GM12874 (cell line): Measurements from ENCODE around the gene GRM8.

ENCODE experiments used
- CTCF ChIP-seq: IDR thresholded peaks from 2 replicates; pipeline ENCODE4 v1.5.1; 2011; ENCODE audit warnings: low read depth, mild to moderate bottlenecking, control low read depth, low read length, moderate library complexity; ENCODE audit not compliant: insufficient read depth

Gene GRM8

DNA sequence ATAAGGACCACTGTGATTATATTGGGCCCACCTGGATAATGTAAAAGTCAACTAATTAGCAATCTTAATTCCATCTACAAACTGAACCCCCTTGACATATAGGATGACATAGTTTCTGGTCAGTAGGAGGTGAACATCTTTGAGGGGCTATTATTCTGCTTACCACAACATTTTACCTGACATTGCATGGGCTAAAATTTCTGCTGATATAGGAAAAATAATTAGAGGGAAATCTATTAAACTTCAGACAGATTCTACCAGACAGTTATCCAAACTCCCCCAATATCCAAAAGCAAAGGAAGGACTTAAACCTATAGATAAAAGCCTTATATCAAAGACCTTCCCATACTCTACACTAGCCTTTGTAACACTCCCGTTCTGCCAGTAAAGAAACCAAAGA is 443.6 kb downstream of the GRM8 start:
- no peak for TF ChIP-seq CTCF

DNA sequence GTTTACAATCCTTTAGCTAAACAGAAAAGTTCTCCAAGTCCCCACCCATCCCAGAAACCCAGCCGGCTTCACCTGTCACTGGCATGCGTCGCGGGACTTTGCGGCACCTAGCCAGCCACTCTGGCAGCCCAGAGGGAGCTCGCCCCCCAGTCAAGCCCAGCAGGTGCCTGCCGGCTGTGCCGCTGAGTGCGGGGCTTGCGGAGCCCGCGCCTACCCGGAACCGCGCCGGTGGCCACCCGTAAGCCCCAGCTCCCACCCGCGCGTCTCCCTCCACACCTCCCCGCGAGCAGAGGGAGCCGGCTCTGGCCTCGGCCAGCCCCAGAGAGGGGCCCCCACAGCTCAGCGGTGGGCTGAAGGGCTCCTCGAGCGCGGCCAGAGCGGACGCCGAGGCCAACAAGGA is 446.1 kb downstream of the GRM8 start:
- TF ChIP-seq CTCF, result no peak

DNA sequence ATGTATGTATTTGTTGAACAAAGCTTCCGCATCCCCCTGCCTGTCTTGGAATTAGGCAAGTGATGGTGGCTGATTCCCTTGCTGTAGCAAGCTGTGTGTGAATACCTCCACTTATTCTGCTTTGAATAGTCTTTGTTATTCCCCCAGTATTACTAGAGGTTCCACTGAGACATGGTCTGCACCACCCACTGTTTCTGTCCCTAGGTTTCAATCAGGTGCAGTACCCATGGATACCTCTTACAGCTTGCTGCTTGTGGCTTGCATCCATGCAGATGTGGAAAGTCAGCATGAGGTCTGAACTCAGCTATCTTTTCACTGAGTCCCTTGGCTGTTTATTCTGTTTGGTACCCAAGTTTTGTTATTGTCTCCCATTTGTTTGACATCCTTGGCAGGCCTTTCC is 447.4 kb downstream of the GRM8 start:
- no peak for TF ChIP-seq CTCF

GRCh38 chr7:126804604-126805003 is 448.1 kb downstream of the GRM8 start:
- no peak for TF ChIP-seq CTCF

GRCh38 chr7:126803990-126804389 is 448.8 kb downstream of the GRM8 start:
- no peak for TF ChIP-seq CTCF

DNA sequence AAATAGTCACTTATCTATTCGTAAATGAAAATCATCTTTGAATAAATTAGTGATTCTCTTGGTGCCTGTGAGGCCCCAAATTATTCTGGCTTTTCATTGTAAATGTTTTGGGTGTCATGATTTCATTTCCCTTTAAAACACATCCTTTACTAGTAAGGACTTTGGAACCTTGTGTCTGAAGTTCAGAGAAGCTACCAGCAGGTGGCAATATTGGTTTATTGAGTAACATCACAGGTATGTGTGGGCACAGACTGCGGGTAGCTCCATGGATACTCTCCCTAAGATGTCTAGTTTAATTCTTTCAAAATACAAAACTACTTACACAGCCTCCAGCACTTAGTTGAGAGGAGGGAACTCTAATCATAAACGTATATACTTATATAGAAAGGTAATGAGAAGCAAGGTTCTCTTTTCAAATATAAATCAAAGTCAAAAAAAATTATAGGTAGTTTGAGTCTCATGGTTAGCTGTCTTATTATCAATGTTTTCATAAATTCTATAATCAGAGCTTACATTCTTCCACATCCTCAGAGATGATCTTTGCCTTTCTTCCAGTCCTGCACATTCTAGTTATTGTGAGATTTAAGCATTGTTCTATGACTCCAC is 449.6 kb downstream of the GRM8 start:
- peak; percentile 50; the same call in 1 of the 2 replicates for TF ChIP-seq CTCF

DNA sequence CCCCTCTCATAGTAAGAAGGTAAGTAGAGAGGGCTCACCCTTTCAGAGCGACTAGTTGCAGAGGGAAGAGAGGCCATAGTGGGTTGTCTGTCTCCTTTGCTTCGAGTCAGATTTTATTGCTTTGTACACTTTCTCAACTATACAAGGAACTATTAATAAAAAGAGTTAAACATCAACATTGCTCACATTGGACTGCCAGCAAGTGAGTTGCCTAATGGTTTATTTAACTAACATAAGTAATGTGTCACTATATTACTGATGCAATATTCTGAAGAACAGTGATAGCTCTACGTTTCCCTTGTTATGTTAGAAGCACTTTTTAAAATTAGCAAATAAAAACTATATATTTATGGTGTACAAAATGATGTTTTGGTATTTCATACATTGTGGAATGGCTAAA is 451.0 kb downstream of the GRM8 start:
- no peak for TF ChIP-seq CTCF
